Endothelial cell of umbilical vein (primary cell): Measurements from ENCODE around the gene TRAF3IP1. TPM values are rescaled to one million over a fixed set of nuclear protein-coding genes. Genes with fewer than 3 reads are reported as not detected.

Source experiments
- BruUV-seq: library from RNA; stranded (reverse); fragments of 400-500 nt; replicated peaks from 2 replicates; lab custom pipeline; 2021; lab: Mats Ljungman, UMichigan
- CTCF ChIA-PET: fragments of 300-600, 350-600 bp; sonication (Branson Sonifier 250); formaldehyde crosslinking; loops from one replicate; lab custom pipeline; 2021; ENCODE audit warnings: antibody characterized with exemption, inconsistent platforms; lab: Charles Lee
- POLR2A ChIA-PET: fragments of 300-600, 350-600 bp; sonication (Branson Sonifier 250); formaldehyde crosslinking; loops from one replicate; lab custom pipeline; 2021; ENCODE audit warnings: antibody characterized with exemption, inconsistent platforms; lab: Charles Lee
- DNase-seq: peaks from one replicate; pipeline ENCODE4 v3.0.0-alpha.2; 2011; ENCODE audit warnings: low read depth, low spot score
- FAIRE-seq: peaks from 2 replicates; lab custom pipeline; 2011; peaks lifted over from hg19 to GRCh38; lab: Jason Lieb, UNC
- H2AFZ ChIP-seq: 2 replicates; pipeline ENCODE4 v1.6.0; 2012; ENCODE audit warnings: low read depth, low read length, control low read depth, inconsistent platforms
- H3K27ac ChIP-seq: 2 replicates; pipeline ENCODE4 v1.5.1; 2011; ENCODE audit warnings: low read depth, mild to moderate bottlenecking, control low read depth, low read length, moderate library complexity; ENCODE audit not compliant: insufficient read depth
- H3K27me3 ChIP-seq, 2 experiments: 2 replicates each; pipeline versions ENCODE4 v1.6.0 to v1.6.1; 2011; ENCODE audit warnings: low read length in 2 of 2, mixed read lengths in 1 of 2; ENCODE audit not compliant: control insufficient read depth in 2 of 2, insufficient read depth in 2 of 2
- H3K36me3 ChIP-seq, 2 experiments: 2 replicates in 1 of 2; 3 replicates in 1 of 2; pipeline ENCODE4 v1.5.1; 2011; ENCODE audit warnings: low read length in 2 of 2, mild to moderate bottlenecking in 1 of 2, moderate library complexity in 1 of 2; ENCODE audit not compliant: control insufficient read depth in 2 of 2, insufficient read depth in 2 of 2; ENCODE audit errors: extremely low read depth in 1 of 2
- H3K4me1 ChIP-seq: 3 replicates; pipeline ENCODE4 v1.5.1; 2011; ENCODE audit warnings: mild to moderate bottlenecking, low read length; ENCODE audit not compliant: control insufficient read depth, insufficient read depth; ENCODE audit errors: extremely low read depth
- H3K4me2 ChIP-seq: 2 replicates; pipeline ENCODE4 v1.6.1; 2011; ENCODE audit warnings: low read length, control low read depth, mixed read lengths; ENCODE audit not compliant: insufficient read depth
- H3K4me3 ChIP-seq, 3 experiments: fragments of 200-600 bp in 1 of 3; sonication (generic), shearing (Covaris generic) in 1 of 3; replicated peaks in 1 of 3; 2 replicates each; pipeline ENCODE4 v1.5.1; 2011 to 2016; ENCODE audit warnings: control low read depth in 3 of 3, low read length in 3 of 3, mild to moderate bottlenecking in 2 of 3, inconsistent platforms in 1 of 3, low read depth in 1 of 3, moderate library complexity in 1 of 3; ENCODE audit not compliant: insufficient read depth in 1 of 3
- H3K79me2 ChIP-seq: 2 replicates; pipeline ENCODE4 v1.6.0; 2012; ENCODE audit warnings: low read length, inconsistent platforms; ENCODE audit not compliant: control insufficient read depth, insufficient read depth
- H3K9ac ChIP-seq: replicated peaks from 2 replicates; pipeline ENCODE3; 2011; ENCODE audit warnings: low read length, control low read depth; ENCODE audit not compliant: insufficient read depth; ENCODE audit errors: extremely low read depth
- H3K9me1 ChIP-seq: replicated peaks from 3 replicates; pipeline ENCODE4 v1.6.0; 2011; ENCODE audit warnings: mild to moderate bottlenecking, low read length; ENCODE audit not compliant: control insufficient read depth, insufficient read depth; ENCODE audit errors: extremely low read depth
- H3K9me3 ChIP-seq: replicated peaks from 2 replicates; pipeline ENCODE4 v1.5.1; 2012; ENCODE audit warnings: low read length, inconsistent platforms; ENCODE audit not compliant: control insufficient read depth, insufficient read depth
- H4K20me1 ChIP-seq: replicated peaks from 2 replicates; pipeline ENCODE3; 2011; ENCODE audit warnings: mild to moderate bottlenecking, low read length; ENCODE audit not compliant: control insufficient read depth, insufficient read depth; ENCODE audit errors: extremely low read depth
- EZH2 ChIP-seq: IDR thresholded peaks from 2 replicates; pipeline ENCODE4 v1.6.1; 2012; ENCODE audit warnings: borderline replicate concordance, low read depth, mild to moderate bottlenecking, moderate library complexity, low read length, inconsistent platforms; ENCODE audit not compliant: severe bottlenecking
- FOS ChIP-seq: IDR thresholded peaks from 2 replicates; pipeline ENCODE4 v1.6.1; 2011; ENCODE audit warnings: mild to moderate bottlenecking, low read length, moderate library complexity, borderline replicate concordance; ENCODE audit not compliant: insufficient read depth
- JUN ChIP-seq: IDR thresholded peaks from 2 replicates; pipeline ENCODE4 v1.6.1; 2011; ENCODE audit warnings: borderline replicate concordance, low read depth; ENCODE audit not compliant: insufficient read length, insufficient read depth
- POLR2AphosphoS5 ChIP-seq: IDR thresholded peaks from 2 replicates; pipeline ENCODE4 v1.6.1; 2012; ENCODE audit warnings: low read depth, mild to moderate bottlenecking, control low read depth, low read length, moderate library complexity; ENCODE audit not compliant: insufficient read depth
- dilution Hi-C: fragments of 300-500 bp; cut with MboI; formaldehyde crosslinking; loops from one replicate; pipeline ENCODE4 v1.15.0; 2019; ENCODE audit warnings: low sequenced_read_pairs; ENCODE audit not compliant: extremely low pct_ligation_motif_present
- intact Hi-C: fragments of 100-400 bp; cut with micrococcal nuclease; formaldehyde crosslinking; loops from one replicate; pipeline ENCODE4 v1.10.0; 2022
- polyA plus RNA-seq, 4 experiments: library from polyadenylated mRNA; depleted of rRNA in 3 of 4; stranded (reverse) in 3 of 4; unstranded in 1 of 4; fragments of >200 nt; gene quantifications; 2 replicates each; pipeline versions ENCODE4 v1.2.1 to v1.2.3, GENCODE V29; 2011 to 2012; ENCODE audit warnings: missing spikeins in 1 of 4
- total RNA-seq: library from RNA; stranded (reverse); gene quantifications from 2 replicates; pipeline ENCODE4 v1.2.3, GENCODE V29; 2021

TRAF3IP1 gene
- total and polyA plus RNA-seq, 2 donors (not counting 3 experiments of a cell fraction or from before 2014, with no cell fraction given) = 3.4 to 15.9 TPM

GRCh38 chr2:238398577-238398976, 78.3 kb downstream of the TRAF3IP1 start:
- BruUV-seq = no TSS peak
- Histone ChIP-seq H3K4me3 (no peak overlapping the region), H3K9me3 (no peaks in the 10 kb centered on the region), H3K9me1 (no peaks in the 10 kb centered on the region), H3K27ac (no peak overlapping the region), H3K9ac (no peak overlapping the region), H3K4me1 (no peaks in the 10 kb centered on the region), H4K20me1 (no peaks in the 10 kb centered on the region), H2AFZ (no peak overlapping the region), H3K4me2 (no peak overlapping the region), H3K27me3 (no peaks in the 10 kb centered on the region), H3K79me2 (no peaks in the 10 kb centered on the region), H3K36me3 (peaks cover 0 to 2% of the 10 kb centered on the region in 2 experiments)
- DNase-seq = no peak
- ChIA-PET CTCF (no interaction called here), POLR2A (no interaction called here)
- no peak for FAIRE-seq
- TF ChIP-seq POLR2AphosphoS5 (no peak), EZH2 (no peak), JUN (no peak), FOS (no peak)
- intact Hi-C loops (no loop called here), dilution Hi-C loops (no loop called here)

GRCh38 chr2:238399094-238399493, 78.8 kb downstream of the TRAF3IP1 start:
- Histone ChIP-seq H3K27me3 (no peaks in the 10 kb centered on the region), H3K79me2 (no peaks in the 10 kb centered on the region), H4K20me1 (no peaks in the 10 kb centered on the region), H3K36me3 (peaks cover 0 to 2% of the 10 kb centered on the region in 2 experiments), H3K4me2 (no peak overlapping the region), H3K9me1 (no peaks in the 10 kb centered on the region), H3K4me1 (no peaks in the 10 kb centered on the region), H3K9me3 (no peaks in the 10 kb centered on the region), H2AFZ (no peak overlapping the region), H3K4me3 (no peak overlapping the region), H3K9ac (no peak overlapping the region), H3K27ac (no peak overlapping the region)
- CTCF ChIA-PET = no interaction called here
- no TSS peak for BruUV-seq
- no peak for TF ChIP-seq JUN
- no peak for TF ChIP-seq FOS
- DNase-seq (no peak), FAIRE-seq (no peak)
- dilution Hi-C loops (no loop called here), intact Hi-C loops (no loop called here)
- POLR2A ChIA-PET = no interaction called here
